Raji (cell line): ENCODE results near the gene SETD6.

ENCODE experiments used
- POLR2A ChIP-seq: IDR thresholded peaks from 2 replicates; pipeline ENCODE4 v1.6.1; 2011; ENCODE audit warnings: low read depth, low read length, control low read depth; ENCODE audit not compliant: insufficient read depth

SETD6 gene

DNA sequence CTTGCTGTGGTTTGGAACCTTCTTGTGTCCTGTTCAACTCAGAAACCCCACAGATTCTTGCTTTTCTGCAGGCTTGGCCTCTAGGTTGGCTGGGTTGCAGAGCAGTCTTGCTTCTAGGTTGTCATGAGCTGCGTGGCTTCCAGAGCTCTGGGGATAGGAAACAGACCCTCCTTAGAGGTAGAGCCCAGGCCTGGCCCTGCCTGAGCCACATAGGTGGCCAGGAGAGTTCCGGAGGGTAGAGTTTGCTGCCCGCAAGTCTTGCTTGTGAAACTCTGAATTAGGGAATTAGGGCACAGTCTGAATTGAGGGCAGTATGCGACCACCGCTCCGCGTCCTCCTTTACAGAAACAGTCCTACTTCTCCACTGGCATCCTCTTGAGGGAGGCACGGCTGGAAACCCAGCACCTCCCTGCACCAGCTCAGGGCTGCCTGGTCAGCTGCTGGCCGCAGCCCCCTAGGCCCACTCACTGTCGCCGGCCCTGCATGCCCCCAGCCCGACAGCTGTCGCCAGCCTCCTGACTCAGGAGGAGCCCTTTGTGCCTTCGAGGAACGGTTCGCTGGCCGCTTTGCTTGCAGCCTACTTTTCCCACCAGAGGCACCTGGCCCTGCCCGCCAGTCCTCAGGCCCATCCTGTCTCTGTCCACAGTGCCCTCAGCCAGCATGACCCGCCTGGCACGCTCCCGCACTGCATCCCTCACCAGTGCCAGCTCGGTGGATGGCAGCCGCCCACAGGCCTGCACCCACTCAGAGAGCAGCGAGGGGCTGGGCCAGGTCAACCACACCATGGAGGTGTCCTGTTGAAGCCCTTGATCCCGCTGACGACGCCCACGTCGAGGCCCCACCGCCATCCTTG, 4.3 kb upstream of the SETD6 start:
- TF ChIP-seq POLR2A, result peak; percentile 6; the same call in 1 of the 2 replicates

DNA sequence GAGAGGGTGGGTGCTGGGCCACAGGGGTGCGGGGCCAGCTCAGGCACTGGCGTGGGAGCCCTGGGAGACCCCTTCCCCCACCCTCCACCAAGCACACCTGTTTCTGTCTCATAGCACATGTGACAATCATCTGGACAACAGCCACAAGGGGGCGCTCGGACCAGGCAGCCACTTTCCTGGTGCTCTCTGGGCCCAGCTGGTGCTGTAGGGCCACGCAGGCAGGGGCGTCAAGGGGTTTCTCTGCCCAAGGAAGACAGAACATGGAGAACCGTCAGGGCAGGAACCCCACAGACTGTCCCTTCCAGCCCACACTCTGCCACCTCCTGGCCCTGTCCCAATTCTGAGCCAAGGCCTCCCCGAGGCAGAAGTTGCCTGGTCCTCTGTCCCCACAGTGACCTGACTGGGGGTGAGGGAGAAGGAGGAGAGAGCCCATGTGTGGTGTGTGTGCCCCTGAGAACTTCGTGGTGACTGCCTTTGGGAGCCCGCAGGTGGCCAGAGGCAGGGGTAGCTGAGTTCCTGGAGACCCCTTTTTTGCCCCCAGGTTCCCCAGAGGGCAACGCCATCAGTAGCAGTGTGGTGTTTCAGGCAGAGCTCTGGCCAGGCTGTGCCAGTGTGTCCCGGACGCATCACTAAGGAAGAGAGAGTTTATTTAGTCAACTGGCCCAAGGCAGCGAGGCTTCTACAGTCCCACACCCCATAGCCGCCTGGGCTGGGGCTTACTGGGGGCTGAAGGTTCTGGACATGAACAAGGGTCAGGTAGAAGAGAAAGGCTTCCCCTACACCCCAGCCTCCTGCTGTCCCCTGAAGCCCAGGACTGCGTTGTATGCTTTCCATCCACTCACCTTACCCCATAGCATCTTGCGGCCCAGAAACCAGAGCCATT, 3.1 kb upstream of the SETD6 start:
- TF ChIP-seq POLR2A, result 0 out of 2 replicates have a peak, but pooled peaks have one; percentile 13

DNA sequence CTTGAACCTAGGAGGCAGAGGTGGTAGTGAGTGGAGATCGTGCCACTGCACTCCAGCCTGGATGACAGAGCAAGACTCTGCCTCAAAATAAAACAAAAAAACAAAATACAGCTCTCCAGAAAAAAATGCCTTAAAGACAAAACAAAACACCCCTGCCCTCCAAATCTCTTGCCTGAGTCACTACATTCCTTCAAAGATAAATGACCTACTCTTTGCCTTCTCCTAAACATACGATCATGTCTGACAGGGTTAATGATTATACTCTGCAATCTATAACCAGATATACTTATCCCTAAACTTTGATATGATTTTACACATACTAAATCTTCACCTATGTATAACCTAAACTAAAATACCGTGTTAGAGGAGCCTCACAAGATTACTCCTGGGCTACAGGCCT, 1.4 kb upstream of the SETD6 start:
- no peak for TF ChIP-seq POLR2A

DNA sequence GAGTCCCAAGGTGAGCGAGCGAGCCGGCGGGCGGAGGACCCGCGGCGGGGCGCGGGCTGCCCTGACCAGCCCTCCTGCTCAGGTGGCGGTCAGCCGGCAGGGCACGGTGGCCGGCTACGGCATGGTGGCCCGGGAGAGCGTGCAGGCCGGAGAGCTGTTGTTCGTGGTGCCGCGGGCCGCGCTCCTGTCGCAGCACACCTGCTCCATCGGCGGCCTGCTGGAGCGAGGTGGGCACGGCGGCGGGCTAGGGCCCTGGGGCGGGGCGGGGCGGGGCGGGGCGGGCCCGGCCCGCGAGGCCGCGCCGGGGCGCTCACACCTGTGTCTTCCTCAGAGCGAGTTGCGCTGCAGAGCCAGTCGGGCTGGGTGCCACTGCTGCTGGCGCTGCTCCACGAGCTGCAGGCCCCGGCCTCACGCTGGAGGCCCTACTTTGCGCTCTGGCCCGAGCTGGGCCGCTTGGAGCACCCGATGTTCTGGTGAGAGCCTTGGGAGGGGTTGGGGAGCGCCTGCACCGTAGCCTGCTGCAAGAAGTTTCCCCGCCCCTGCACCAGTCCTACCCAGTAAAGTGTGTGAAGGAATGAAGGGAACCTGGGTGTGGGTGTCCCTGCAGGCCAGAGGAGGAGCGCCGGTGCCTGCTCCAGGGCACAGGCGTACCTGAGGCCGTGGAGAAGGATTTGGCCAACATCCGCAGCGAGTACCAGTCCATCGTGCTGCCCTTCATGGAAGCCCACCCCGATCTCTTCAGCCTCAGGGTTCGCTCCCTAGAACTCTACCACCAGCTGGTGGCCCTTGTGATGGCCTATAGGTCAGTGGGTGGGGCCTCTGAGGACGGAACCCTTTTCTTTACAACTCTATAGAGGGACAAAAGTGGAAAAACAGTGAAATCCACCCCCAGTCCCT, 802 bp downstream of the SETD6 start:
- TF ChIP-seq POLR2A, result peak; percentile 48; the same call in 1 of the 2 replicates

DNA sequence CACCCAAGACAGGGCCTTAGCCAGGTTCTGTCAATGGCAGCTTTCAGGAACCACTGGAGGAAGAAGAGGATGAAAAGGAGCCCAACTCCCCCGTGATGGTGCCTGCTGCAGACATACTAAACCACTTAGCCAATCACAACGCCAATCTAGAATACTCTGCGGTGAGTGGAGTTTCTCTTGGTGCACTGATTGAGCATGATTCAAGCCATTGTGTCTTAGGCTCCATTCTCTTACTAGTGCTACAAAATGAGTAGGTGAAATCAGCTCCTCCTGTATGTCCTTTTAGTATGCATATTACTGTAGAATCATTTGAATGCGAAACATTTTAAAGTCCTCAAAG, 1.4 kb downstream of the SETD6 start:
- TF ChIP-seq POLR2A, result no peak

DNA sequence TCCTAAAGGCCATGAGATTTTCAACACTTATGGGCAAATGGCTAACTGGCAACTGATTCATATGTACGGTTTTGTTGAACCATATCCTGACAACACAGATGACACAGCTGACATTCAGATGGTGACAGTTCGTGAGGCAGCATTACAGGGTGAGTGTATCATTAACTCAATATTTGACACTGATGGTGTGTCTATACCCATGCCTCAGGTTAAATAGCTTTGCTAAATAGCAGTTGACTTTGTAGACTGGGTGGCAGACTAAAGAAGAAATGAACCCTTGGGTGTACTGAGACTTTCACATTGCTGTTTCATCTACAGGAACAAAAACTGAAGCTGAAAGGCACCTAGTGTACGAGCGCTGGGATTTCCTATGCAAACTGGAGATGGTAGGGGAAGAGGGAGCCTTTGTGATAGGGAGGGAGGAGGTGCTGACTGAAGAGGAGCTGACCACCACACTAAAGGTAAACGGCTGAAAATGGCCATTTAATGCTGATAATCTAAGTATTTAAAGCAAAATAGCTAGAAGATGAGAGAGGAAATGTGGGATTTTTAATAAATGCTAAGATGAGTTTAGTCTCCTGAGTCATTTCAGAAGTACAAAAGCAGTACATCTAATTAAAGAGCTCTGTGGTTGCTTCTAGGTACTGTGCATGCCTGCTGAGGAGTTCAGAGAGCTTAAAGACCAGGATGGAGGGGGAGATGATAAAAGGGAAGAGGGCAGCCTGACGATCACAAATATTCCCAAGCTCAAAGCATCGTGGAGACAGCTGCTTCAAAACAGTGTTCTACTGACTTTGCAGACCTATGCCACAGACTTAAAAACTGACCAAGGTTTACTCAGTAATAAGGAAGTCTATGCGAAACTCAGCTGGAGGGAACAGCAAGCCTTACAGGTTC, 3.0 kb downstream of the SETD6 start:
- TF ChIP-seq POLR2A, result no peak

DNA sequence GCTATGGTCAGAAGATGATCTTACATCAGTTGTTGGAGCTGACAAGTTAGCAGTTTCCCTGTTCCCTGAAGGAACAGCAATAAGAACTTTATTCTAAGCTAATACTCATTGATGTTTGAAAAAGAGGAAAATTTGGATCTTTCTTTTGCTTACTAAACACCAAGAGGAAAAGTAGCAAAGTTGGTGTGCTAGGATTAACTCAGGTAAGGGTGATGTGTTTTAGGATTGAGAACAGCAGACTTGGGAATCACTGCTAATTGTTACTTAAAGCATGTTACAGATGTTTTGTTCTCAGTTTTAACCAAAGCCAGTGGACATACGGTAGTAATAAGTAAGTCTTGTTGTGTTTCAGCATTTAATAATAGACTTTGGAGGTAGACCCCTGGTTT, 3.7 kb downstream of the SETD6 start:
- TF ChIP-seq POLR2A, result no peak

DNA sequence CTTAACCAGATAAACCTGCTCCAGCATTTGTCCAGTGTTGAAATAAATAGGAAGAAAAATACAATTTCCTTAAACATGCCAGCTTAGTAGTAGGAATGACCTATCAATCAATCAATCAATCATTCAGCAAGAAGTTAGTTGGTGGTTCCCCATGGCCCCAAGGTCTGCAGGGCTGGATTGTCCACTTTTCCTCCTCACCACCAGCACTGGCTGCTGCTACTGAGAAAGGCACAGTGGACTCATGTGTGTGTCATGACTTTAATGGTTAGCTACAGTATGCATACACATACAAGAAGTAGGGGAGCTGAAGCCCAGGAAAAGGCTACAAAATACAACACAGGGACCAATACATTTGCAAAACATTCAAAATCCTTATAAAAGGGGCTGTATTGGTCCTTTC, 4.4 kb downstream of the SETD6 start:
- TF ChIP-seq POLR2A, result 0 out of 2 replicates have a peak, but pooled peaks have one; percentile 4

DNA sequence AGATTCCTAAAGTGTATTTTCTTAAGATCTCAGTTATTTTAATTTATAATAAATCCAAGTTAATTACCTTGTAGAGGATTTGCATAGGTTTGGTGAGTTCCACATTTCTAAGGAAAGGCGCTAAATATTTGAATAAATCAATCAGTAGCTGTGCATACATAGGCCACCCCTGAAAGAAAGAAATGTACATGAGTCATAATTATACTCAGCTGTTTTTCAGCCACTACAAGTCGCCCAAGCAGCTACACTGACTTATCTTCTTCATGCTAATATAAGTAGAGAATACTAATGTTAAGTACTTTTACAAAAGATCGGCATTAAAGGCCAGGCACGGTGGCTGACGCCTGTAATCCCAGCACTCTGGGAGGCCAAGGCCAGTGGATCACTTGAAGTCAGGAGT, 14.9 kb downstream of the SETD6 start:
- no peak for TF ChIP-seq POLR2A

DNA sequence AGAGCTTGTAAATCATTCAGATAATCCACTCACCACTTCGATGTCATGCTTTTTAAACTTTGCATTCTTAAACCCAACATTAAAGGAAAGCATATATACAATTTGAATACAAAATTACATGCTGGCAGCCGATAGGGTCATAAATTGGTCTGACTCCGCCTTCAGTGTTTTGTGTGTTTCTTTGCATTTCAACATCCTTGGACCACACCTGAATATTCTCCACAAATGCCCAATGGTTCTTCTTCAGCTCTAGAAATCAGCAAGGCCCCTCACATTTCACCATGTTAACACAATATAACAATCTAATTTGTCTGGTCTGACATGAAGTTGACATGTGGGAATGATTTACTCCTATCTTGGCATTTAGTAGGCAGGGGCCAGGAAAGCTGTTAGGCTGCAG, 17.1 kb downstream of the SETD6 start:
- TF ChIP-seq POLR2A, result no peak

DNA sequence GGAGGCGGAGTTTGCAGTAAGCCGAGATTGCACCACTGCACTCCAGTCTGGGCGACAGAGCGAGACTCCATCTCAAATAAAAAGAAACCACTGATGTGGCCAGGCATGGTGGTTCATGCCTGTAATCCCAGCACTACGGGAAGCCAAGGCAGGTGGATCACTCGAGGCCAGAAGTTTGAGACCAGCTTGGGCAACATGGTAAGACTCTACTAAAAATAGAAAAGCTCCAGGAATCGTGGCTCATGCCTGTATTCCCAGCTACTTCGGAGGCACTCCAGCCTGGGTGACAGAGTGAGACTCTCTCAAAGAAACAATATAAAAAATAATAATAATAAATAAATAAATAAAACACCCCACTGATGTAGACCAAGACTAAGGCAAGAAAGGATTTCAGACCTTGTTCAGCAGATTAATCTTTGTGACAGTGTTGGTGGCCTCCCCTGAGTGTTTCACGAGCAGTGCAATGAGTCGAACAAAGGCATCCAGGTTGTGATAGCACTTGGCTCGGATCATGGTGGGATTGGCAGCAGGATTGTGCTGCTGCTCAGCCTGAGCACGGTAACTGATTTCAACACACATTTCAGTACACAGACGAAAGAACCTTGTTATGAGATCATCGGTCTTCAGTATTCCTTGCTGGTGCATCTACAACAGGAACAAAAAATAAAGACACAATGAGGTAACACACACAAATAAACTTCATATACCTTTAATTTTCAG, 18.6 kb downstream of the SETD6 start:
- no peak for TF ChIP-seq POLR2A

DNA sequence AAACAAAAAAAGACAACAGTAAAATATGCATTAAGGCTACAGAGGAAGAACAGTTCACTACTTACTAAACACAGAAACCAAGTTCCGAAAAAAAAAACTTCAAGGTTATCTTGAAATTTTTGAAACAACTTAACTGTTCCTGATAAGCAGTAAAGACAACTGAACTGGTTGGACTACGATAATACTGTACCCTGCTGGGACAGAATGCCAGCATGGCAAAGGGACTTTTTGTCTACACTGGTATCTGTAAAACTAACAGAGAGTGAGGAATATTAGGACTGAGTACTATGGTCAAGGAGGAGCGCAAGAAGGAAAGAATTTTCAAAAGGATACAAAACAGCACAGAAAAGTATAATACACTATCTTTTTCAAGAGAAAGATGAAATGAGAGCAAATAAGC, 19.8 kb downstream of the SETD6 start:
- TF ChIP-seq POLR2A, result no peak

DNA sequence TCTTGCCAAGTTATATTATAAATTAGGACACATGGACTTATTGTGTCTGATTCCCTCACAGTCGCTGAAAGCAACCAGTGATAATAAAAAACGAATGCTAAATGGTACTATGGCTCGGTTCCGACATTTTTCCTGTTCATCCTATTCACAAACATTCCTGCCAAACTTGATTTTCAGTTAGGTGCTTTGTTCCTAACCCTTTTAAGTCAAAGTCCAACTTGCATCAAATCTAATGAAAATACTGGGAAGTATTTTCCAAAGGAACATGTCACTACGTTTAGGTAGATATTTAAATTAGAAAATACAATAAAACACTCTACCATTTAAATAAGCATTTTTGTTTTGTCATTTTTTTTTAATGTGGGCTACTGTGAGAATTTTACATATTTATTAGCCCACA, 21.0 kb downstream of the SETD6 start:
- no peak for TF ChIP-seq POLR2A
